ENCODE data around the gene THRAP3.

DNA sequence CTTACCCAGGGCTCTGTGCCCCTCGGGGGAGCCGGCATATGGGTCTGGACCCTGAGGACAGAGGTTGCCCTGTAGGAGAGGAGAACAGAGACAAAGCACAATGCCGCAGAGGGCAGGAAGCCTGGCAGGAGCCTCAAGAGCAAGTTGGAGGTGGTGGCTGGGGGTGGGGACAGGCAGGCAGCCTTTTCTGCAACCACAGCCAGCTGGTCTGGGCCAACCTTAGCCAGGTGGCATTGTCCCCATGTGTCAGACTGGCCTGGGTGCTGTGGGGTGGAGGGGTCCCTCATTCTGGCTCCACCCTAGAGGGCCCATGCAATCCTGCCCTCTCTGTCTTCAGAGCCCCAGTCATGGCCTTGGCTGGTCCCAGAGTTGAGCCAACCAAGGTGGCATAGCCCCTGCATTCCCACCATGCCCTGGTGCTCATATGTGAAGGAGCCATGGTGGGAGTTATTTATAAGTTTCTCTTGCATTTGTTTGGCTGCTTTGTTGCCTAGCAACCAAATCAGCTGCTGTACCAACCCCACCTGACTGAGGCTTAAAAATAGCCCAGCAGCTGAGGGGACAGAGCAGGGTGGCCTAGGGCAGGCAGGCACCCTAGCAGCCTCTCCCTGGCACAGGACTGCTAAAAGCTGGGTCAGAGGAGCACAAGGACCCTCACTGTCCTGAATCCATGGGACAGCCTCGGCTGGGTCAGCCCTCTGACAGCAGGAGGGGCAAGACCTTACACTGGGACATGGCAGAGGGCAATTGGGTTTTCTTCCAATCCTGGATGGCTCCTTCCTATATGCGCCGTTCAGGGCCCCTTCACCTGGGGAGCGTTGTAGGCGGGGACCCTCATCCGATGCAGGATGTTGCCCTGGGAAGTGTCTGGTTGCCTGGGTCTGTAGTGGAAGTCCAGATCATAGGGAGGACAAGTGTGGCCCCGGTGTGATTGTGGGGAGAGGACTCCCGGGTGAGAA lies 48.8 kb upstream of the THRAP3 start:
- TF ChIP-seq POLR2AphosphoS5 (IDR thresholded peaks at IDR 0.05; ENCODE audit: borderline replicate concordance, low read depth, low read length) (no peak), EZH2 (IDR thresholded peaks at IDR 0.05) (no peak), FOXP2 (optimal IDR thresholded peaks at IDR 0.05; ENCODE audit: control extremely low read depth, extremely low read length, insufficient read depth) (no peak)
